ENCODE measurements around the gene TRAF3IP1. TPM values are rescaled to one million over a fixed set of nuclear protein-coding genes. Genes with fewer than 3 reads are reported as not detected.

Gene TRAF3IP1
- total and polyA plus RNA-seq, 2 of the 13 experiments (the other 11 are each of a cell fraction or from before 2014, with no cell fraction given) = 4.1 to 12.9 TPM

- in situ Hi-C loops (cut with HindIII; ENCODE audit: extremely low pct_ligation_motif_present, low pct_unique_long_range_greater_than_20kb) (no loop called here), intact Hi-C loops (cut with micrococcal nuclease; ENCODE audit: unreplicated experiment) (no loop called here)
- POLR2A ChIA-PET = no interaction called here
- WGBS (ENCODE audit: low lambda C conversion rate) = 96% methylated on average over 15 of the region's 15 CpGs
- peaks cover 9 to 23% of the 10 kb centered on the region in 2 experiments for H3K36me3 ChIP-seq (replicated peaks in 1 of 2; ENCODE audit: control insufficient read depth in 1 of 2, insufficient read depth in 2 of 2, low read length in 2 of 2)
- CTCF ChIA-PET (ENCODE audit: low intra/inter-chr PET ratio, low total read pairs) = interaction anchor here (2.1 kb wide), 1 partner anchor 82 kb away, joined by 24 read pairs; no protein-coding TSS in a partner anchor
- no peaks in the 10 kb centered on the region for H3K79me2 ChIP-seq (ENCODE audit: insufficient read depth, low read length)
- H3K4me1 ChIP-seq (ENCODE audit: insufficient read depth, low read length) = no peaks in the 10 kb centered on the region
- no peak overlapping the region for H3K4me2 ChIP-seq (ENCODE audit: low read depth, low read length)
- BruUV-seq (replicated peaks) = no TSS peak
- no peak overlapping the region for H3K27ac ChIP-seq (ENCODE audit: extremely low read length, insufficient read depth, low read length)
- no peak for DNase-seq (ENCODE audit: low spot score)
- H3K27me3 ChIP-seq (ENCODE audit: control insufficient read depth in 1 of 2, insufficient read depth in 2 of 2, low read length in 2 of 2) = no peaks in the 10 kb centered on the region
- ATAC-seq = no peak
- no peaks in the 10 kb centered on the region for H3K9me3 ChIP-seq (ENCODE audit: low read length)
- H2AFZ ChIP-seq (ENCODE audit: low read length) = no peak overlapping the region
- no peak for FAIRE-seq
- H3K4me3 ChIP-seq (replicated peaks in 1 of 3; ENCODE audit: insufficient read depth in 1 of 3, low read depth in 2 of 3, low read length in 3 of 3) = no peak overlapping the region
- TF ChIP-seq XBP1 (CRISPR knock-in tag; IDR thresholded peaks at IDR 0.05) (no peak), HOXA5 (CRISPR knock-in tag; IDR thresholded peaks at IDR 0.05) (no peak), NR2F1 (CRISPR knock-in tag; IDR thresholded peaks at IDR 0.05) (no peak), ZNF614 (CRISPR knock-in tag; IDR thresholded peaks at IDR 0.05; ENCODE audit: borderline replicate concordance) (no peak), MAZ (IDR thresholded peaks at IDR 0.05; ENCODE audit: borderline replicate concordance, low read depth, low read length) (no peak), MAZ (CRISPR knock-in tag; IDR thresholded peaks at IDR 0.05; ENCODE audit: low read depth) (no peak), THAP9 (CRISPR knock-in tag; IDR thresholded peaks at IDR 0.05; ENCODE audit: borderline replicate concordance) (no peak), DPF2 (CRISPR knock-in tag; IDR thresholded peaks at IDR 0.05; ENCODE audit: borderline replicate concordance, low read depth) (no peak), ZNF747 (CRISPR knock-in tag; IDR thresholded peaks at IDR 0.05; ENCODE audit: borderline replicate concordance) (no peak), RNF2 (conservative IDR thresholded peaks at IDR 0.05; ENCODE audit: low read depth) (no peak), ZNF841 (CRISPR knock-in tag; IDR thresholded peaks at IDR 0.05; ENCODE audit: borderline replicate concordance) (no peak), ZNF589 (CRISPR knock-in tag; conservative IDR thresholded peaks at IDR 0.05) (no peak), ZIK1 (CRISPR knock-in tag; IDR thresholded peaks at IDR 0.05; ENCODE audit: borderline replicate concordance, low read depth) (no peak), GATA4 (IDR thresholded peaks at IDR 0.05; ENCODE audit: borderline replicate concordance, low read depth) (no peak)
- no peaks in the 10 kb centered on the region for H4K20me1 ChIP-seq (ENCODE audit: insufficient read depth, low read length)
- no peak overlapping the region for H3K9ac ChIP-seq (ENCODE audit: insufficient read depth, low read depth, low read length)
Measured at GRCh38 chr2:238338710-238339394, 18.5 kb downstream of the TRAF3IP1 start.
